Measurements from ENCODE around the gene R3HCC1L.

The R3HCC1L gene

DNA sequence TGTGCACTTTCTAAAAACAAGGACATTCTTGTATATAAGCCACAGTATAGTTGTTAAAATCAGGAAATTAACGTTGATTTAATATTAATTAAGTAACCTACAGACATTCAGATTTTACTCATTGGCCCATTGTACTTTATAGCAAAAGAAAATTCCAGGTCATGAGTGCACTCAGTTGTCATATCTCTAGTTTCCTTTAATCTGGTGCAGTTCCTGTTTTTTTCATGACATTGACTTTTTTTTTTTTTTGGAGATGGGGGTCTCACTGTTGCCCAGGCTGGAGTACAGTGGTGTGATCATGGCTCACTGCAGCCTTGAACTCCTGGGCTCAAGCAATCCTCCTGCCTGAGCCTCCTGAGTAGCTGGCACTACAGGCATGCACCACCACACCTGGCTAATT, 24.1 kb downstream of the R3HCC1L start:
- TF ChIP-seq ISL1 (CRISPR knock-in tag; IDR thresholded peaks at IDR 0.05): no peak
- no peak for TF ChIP-seq TCF4 (CRISPR knock-in tag; IDR thresholded peaks at IDR 0.05; ENCODE audit: borderline replicate concordance)
- no peak for TF ChIP-seq TOX (CRISPR knock-in tag; IDR thresholded peaks at IDR 0.05; ENCODE audit: borderline replicate concordance)
- no peak for TF ChIP-seq ZNF8 (CRISPR knock-in tag; IDR thresholded peaks at IDR 0.05)
- TF ChIP-seq, protein P1, sequence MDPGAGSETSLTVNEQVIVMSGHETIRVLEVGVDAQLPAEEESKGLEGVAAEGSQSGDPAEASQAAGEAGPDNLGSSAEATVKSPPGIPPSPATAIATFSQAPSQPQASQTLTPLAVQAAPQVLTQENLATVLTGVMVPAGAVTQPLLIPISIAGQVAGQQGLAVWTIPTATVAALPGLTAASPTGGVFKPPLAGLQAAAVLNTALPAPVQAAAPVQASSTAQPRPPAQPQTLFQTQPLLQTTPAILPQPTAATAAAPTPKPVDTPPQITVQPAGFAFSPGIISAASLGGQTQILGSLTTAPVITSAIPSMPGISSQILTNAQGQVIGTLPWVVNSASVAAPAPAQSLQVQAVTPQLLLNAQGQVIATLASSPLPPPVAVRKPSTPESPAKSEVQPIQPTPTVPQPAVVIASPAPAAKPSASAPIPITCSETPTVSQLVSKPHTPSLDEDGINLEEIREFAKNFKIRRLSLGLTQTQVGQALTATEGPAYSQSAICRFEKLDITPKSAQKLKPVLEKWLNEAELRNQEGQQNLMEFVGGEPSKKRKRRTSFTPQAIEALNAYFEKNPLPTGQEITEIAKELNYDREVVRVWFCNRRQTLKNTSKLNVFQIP (CRISPR knock-in tag; IDR thresholded peaks at IDR 0.05; ENCODE audit: borderline replicate concordance, low read depth): no peak

DNA sequence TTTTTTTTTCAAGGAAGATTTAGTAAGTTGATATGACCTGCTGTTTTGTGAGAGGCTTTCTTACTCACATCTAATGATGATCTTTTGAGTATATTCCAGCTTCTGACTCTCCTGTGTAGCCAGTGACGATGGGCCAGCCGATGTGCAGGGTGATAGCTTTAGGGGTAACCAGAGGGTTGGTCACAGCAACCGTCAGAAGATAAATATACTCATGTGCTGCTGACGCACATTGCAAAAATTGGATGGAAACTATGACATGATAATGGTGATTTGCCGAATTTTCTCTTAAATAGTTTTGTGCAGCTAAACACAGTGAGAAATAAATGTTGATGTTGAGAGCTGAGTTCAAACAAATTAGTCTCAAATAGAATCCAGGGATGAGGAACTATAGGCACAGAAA, 29.5 kb downstream of the R3HCC1L start:
- TF ChIP-seq ESRRG (CRISPR knock-in tag; IDR thresholded peaks at IDR 0.05) (no peak), ZFP3 (CRISPR knock-in tag; IDR thresholded peaks at IDR 0.05) (no peak), ZNF8 (CRISPR knock-in tag; IDR thresholded peaks at IDR 0.05) (no peak), ZNF565 (CRISPR knock-in tag; conservative IDR thresholded peaks at IDR 0.05; ENCODE audit: low read depth) (no peak)
- TF ChIP-seq, protein P2, sequence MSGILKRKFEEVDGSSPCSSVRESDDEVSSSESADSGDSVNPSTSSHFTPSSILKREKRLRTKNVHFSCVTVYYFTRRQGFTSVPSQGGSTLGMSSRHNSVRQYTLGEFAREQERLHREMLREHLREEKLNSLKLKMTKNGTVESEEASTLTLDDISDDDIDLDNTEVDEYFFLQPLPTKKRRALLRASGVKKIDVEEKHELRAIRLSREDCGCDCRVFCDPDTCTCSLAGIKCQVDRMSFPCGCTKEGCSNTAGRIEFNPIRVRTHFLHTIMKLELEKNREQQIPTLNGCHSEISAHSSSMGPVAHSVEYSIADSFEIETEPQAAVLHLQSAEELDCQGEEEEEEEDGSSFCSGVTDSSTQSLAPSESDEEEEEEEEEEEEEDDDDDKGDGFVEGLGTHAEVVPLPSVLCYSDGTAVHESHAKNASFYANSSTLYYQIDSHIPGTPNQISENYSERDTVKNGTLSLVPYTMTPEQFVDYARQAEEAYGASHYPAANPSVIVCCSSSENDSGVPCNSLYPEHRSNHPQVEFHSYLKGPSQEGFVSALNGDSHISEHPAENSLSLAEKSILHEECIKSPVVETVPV (CRISPR knock-in tag; IDR thresholded peaks at IDR 0.05): no peak
- TF ChIP-seq, protein P1 (CRISPR knock-in tag; IDR thresholded peaks at IDR 0.05; ENCODE audit: borderline replicate concordance, low read depth): no peak
- ATAC-seq: no peak

More for the DNA sequence above, 24.1 kb downstream of the R3HCC1L start:
- no peak for ATAC-seq

DNA sequence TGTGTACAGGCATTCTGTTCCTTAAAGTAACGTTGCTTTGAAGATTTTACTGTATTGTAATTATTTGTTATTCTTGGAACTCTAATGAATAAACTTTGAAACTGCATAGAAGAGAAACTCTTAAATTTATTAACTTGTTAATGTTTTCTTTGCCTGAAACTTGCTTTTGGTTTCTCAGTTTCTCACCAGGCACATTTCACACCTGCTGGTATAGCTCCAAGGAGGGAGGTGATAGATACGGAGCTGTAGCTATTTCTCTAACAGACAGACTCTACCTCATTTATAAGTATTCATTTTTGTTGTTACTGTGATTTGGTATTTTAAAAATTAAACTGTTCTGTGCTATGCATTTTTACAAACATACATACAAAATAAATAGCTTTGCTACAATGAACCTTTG, 32.7 kb downstream of the R3HCC1L start:
- ATAC-seq: no peak
- TF ChIP-seq CSDC2 (CRISPR knock-in tag; IDR thresholded peaks at IDR 0.05) (no peak), ZFP30 (CRISPR knock-in tag; IDR thresholded peaks at IDR 0.05) (no peak), ZNF565 (CRISPR knock-in tag; conservative IDR thresholded peaks at IDR 0.05; ENCODE audit: low read depth) (no peak)

DNA sequence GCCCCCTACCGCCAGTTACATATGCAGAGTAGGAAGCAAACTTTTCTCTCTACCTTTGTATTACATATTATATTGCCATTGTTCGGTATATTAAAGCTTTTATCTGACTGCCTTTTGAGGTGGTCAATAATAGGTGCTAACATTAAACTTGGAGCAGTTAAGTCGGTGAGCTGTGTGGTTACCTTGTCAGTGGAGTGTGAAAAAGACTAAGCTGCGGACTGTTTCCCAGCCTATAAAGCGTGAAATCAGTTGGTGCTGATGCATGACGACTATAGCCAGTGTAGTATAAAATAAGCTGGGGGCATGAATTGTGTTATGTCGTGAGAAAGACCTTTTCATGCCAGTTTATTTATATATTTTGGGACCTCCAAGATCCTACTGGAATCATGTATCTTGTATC, 33.7 kb downstream of the R3HCC1L start:
- no peak for ATAC-seq
- TF ChIP-seq ZFP30 (CRISPR knock-in tag; IDR thresholded peaks at IDR 0.05) (no peak), TCF4 (CRISPR knock-in tag; IDR thresholded peaks at IDR 0.05; ENCODE audit: borderline replicate concordance) (no peak), ZNF8 (CRISPR knock-in tag; IDR thresholded peaks at IDR 0.05) (no peak), OSR1 (CRISPR knock-in tag; IDR thresholded peaks at IDR 0.05) (no peak), ZC3H10 (CRISPR knock-in tag; IDR thresholded peaks at IDR 0.05) (no peak), ISL1 (CRISPR knock-in tag; IDR thresholded peaks at IDR 0.05) (no peak), SNAI2 (CRISPR knock-in tag; IDR thresholded peaks at IDR 0.05) (no peak), TOX (CRISPR knock-in tag; IDR thresholded peaks at IDR 0.05; ENCODE audit: borderline replicate concordance) (no peak), ZNF70 (CRISPR knock-in tag; IDR thresholded peaks at IDR 0.05) (no peak), RARB (CRISPR knock-in tag; IDR thresholded peaks at IDR 0.05) (no peak), GLIS3 (CRISPR knock-in tag; IDR thresholded peaks at IDR 0.05) (no peak), PPARA (CRISPR knock-in tag; IDR thresholded peaks at IDR 0.05; ENCODE audit: borderline replicate concordance) (no peak), ZFP3 (CRISPR knock-in tag; IDR thresholded peaks at IDR 0.05) (no peak), ZNF565 (CRISPR knock-in tag; conservative IDR thresholded peaks at IDR 0.05; ENCODE audit: low read depth) (no peak), ESRRG (CRISPR knock-in tag; IDR thresholded peaks at IDR 0.05) (no peak), CSDC2 (CRISPR knock-in tag; IDR thresholded peaks at IDR 0.05) (no peak)
- TF ChIP-seq, protein P2 (CRISPR knock-in tag; IDR thresholded peaks at IDR 0.05): no peak
- TF ChIP-seq, protein P1 (CRISPR knock-in tag; IDR thresholded peaks at IDR 0.05; ENCODE audit: borderline replicate concordance, low read depth): no peak
- TF ChIP-seq, protein P3, sequence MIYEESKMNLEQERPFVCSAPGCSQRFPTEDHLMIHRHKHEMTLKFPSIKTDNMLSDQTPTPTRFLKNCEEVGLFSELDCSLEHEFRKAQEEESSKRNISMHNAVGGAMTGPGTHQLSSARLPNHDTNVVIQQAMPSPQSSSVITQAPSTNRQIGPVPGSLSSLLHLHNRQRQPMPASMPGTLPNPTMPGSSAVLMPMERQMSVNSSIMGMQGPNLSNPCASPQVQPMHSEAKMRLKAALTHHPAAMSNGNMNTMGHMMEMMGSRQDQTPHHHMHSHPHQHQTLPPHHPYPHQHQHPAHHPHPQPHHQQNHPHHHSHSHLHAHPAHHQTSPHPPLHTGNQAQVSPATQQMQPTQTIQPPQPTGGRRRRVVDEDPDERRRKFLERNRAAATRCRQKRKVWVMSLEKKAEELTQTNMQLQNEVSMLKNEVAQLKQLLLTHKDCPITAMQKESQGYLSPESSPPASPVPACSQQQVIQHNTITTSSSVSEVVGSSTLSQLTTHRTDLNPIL (CRISPR knock-in tag; IDR thresholded peaks at IDR 0.05; ENCODE audit: low read depth): no peak
- TF ChIP-seq, protein P4, sequence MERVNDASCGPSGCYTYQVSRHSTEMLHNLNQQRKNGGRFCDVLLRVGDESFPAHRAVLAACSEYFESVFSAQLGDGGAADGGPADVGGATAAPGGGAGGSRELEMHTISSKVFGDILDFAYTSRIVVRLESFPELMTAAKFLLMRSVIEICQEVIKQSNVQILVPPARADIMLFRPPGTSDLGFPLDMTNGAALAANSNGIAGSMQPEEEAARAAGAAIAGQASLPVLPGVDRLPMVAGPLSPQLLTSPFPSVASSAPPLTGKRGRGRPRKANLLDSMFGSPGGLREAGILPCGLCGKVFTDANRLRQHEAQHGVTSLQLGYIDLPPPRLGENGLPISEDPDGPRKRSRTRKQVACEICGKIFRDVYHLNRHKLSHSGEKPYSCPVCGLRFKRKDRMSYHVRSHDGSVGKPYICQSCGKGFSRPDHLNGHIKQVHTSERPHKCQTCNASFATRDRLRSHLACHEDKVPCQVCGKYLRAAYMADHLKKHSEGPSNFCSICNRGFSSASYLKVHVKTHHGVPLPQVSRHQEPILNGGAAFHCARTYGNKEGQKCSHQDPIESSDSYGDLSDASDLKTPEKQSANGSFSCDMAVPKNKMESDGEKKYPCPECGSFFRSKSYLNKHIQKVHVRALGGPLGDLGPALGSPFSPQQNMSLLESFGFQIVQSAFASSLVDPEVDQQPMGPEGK (CRISPR knock-in tag; IDR thresholded peaks at IDR 0.05; ENCODE audit: borderline replicate concordance): no peak
